Skin of body (tissue), 2 donors: ENCODE results near the gene STK17B. TPM values are rescaled to one million over a fixed set of nuclear protein-coding genes. Genes with fewer than 3 reads are reported as not detected.
"Not testable (repeated sequence)": the region's sequence is repeated elsewhere in the genome, so short reads cannot be mapped to it uniquely, and the experiment has no call there.

Experiments
- DNase-seq: peaks from one replicate; lab custom pipeline; 2025; lab: John Stamatoyannopoulos, UW
- total RNA-seq: library from RNA; depleted of rRNA; stranded (reverse); fragments of >200 nt; gene quantifications from one replicate; pipeline ENCODE4 v1.2.3, GENCODE V29; 2014

The STK17B gene
- total RNA-seq, 1 donor from 2014 or later: 32.4 TPM

DNA sequence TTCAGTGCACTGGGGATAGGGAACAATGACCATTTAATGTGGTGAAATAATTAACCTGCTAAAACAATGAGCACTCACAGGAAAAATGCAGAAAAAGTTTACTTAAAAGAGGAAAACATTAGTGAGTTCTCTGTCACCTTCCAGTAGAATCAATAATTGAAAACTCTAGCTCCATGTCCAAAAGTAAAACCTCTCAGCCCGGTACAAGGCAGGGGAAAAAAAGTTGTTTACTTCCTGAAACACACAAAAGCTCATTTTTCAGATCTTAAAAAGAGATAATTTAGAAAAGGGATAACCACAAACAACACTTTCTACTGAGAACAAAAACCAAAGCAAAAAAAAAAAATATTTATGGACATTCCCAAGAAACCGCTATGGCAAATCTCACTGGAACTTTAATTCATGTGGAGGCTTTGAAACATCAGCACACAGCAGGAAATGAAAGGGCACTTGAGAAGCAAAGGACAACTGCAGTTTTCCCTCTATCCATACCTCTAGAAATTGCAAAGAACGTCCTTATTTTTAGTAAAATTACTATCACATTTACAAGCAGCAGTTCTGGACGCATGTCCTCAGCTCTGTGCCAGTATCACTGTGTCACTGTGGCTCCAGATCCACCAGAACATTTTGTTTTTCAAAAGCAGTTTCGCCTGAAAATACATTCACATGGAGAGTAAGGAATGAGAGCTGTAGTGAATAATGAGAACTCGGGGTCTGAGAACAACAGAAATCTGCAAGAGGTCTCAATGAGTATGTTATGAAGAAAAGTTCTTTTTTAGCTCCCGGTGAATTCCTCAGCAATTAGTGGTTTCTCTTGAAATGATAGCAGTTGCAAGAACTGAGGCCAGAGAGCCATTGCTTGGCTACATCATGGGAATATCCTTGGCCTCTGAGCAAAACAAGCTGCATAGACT, 58.1 kb downstream of the STK17B start:
- no peak for DNase-seq

DNA sequence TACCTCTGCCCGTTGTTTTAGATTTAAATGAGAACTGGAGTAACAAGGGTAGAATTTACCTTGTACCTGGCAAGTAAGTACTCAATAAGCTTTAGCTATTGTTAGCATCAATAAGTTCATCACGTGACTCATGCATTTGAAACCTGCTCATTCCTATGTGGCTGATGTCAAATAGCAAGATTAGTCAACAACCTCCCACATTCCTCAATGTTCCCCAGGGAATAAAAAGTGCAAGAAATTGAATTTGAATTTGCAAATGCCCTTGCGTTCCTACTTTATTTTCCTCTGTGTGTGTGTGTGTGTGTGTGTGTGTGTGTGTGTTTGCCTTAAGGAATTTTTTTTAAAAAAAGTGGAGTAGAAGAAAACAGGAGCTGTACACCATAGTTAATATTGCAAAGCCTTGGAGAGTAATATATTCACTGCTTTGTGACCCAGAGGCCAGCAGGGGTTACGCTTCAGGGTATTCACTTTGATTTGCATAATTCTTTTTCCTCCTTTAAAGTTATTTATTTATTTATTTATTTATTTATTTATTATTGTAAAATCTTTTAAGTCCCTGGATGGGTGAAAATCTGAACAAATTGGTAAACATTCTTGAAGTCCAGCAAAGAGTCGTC, 58.9 kb downstream of the STK17B start:
- DNase-seq: no peak

GRCh38 chr2:196108604-196109003, 62.8 kb downstream of the STK17B start:
- DNase-seq: no peak

DNA sequence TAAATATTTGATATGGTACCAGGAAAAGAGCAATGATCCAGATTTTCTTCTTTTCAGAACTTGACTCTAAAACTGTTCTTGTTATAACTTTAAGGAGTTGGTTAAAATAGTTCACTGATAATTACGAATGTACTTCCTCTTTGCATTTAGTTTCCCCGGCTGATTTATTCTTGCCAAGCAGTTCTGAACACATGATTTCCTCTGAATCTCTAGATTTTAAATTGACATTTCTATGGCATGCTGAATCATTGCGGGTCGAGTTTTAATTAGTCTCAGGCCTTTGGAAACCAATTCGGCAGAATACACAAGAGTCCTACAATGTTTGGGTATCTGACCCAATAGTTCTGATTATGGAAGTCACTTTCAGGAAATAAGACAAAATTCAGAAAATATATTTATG, 65.4 kb downstream of the STK17B start:
- DNase-seq: no peak

GRCh38 chr2:196104066-196104465, 67.3 kb downstream of the STK17B start:
- DNase-seq: no peak

DNA sequence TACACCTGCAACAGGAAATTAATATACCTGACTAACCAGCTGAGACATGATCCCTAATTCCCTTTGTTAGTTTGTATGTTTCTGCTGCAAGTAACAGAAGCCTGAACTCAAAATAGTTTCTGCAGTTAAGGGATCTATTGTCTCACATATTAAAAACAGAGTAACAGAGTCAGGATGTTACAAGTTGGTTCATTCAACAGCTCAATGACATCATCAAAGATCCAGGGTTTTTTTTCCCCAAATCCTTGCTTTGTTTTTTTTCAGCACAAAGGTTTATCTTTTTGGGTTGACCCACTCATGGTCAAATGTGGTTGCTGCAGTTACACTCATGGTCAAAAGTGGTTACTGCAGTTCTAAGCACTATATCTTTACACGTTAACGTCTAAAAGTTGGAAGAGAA, 67.8 kb downstream of the STK17B start:
- no peak for DNase-seq

GRCh38 chr2:196101325-196101991, 69.9 kb downstream of the STK17B start:
- DNase-seq: no peak

DNA sequence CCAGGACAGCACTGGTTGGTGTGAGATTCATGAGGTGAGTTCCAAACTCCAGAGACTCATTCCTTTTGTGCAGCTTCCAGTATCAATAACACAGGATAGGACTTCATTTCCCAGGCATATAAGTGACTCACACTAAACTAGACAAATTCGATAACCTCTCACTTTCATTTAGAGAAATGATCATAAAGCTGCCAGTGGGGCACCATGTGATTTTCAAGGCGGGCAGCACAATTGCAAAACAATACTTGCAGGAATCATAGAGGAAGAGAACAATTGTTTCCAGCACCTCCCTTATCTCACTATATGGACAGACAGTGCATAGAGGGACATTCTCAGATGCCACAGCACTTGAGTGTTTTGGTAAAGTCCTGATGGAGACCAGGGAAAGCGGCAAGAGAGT, 71.5 kb downstream of the STK17B start:
- no peak for DNase-seq

GRCh38 chr2:196097864-196098660, 73.3 kb downstream of the STK17B start:
- no peak for DNase-seq

GRCh38 chr2:196096982-196097745, 74.2 kb downstream of the STK17B start:
- DNase-seq: no peak

DNA sequence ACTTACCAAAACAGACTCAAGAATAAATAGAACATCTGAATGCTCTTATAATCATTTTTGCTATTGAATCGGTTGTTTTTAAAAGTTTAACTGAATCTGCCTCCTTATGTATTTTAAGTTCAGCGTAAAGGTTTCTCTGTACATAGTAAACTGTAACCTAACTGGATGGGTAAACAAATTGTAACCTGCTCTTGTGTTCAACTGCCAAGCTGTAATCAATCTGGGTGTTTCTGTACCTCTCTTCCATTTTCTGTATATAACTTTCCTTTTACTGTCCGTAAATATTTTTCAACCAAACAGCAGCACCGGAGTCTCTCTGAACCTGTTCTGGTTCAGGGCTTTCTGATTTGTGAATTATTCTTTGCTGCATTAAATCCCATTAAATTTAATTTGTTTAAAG, 75.1 kb downstream of the STK17B start:
- DNase-seq: no peak

DNA sequence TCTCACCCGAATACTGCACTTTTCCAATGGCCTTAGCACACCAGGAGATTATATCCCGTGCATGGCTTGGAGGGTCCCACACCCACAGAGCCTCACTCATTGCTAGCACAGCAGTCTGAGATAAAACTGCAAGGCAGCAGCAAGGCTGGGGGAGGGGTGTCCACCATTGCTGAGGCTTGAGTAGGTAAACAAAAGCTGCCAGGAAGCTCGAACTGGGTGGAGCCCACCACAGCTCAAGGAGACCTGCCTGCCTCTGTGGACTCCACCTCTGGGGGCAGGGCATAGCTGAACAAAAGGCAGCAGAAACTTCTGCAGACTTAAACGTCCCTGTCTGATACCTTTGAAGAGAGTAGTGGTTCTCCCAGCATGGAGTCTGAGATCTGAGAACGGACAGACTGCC, 81.9 kb downstream of the STK17B start:
- not testable (repeated sequence) for DNase-seq

- DNase-seq: no peak
These were observed 83.2 kb downstream of the STK17B start for GRCh38 chr2:196088203-196088602.

GRCh38 chr2:196086517-196087368, 84.6 kb downstream of the STK17B start:
- no peak for DNase-seq

- DNase-seq: no peak
These were observed 87.8 kb downstream of the STK17B start for GRCh38 chr2:196083601-196084000.

Other genes with a start within 250 kb of the STK17B start
- 2.0 TPM for gene DNAH7, start 102.7 kb downstream of the STK17B start, total RNA-seq